GM12878 (cell line): ENCODE results near the gene CTNNA3.

Experiments used
- BACH1 ChIP-seq: fragments of 450-650 bp; IDR thresholded peaks from 2 replicates; pipeline ENCODE4 v1.6.1; 2017; ENCODE audit warnings: mild to moderate bottlenecking, borderline replicate concordance
- BCL3 ChIP-seq: IDR thresholded peaks from 2 replicates; pipeline ENCODE4 v1.6.1; 2011; ENCODE audit warnings: borderline replicate concordance, low read depth, mild to moderate bottlenecking, moderate library complexity, low read length; ENCODE audit not compliant: insufficient read depth, poor library complexity, severe bottlenecking
- CTCF ChIP-seq, 3 experiments: IDR thresholded peaks in 2 of 3; conservative IDR thresholded peaks in 1 of 3; 2 replicates each; pipeline ENCODE4 v1.5.1; 2011; ENCODE audit warnings: low read depth in 3 of 3, low read length in 3 of 3, mild to moderate bottlenecking in 3 of 3, control low read depth in 2 of 3, moderate library complexity in 2 of 3, inconsistent platforms in 1 of 3, mixed read lengths in 1 of 3; ENCODE audit not compliant: control insufficient read depth in 2 of 3, insufficient read depth in 1 of 3; ENCODE audit errors: extremely low read depth in 1 of 3
- EGR1 ChIP-seq, 2 experiments: IDR thresholded peaks; 1 replicate in 1 of 2; 2 replicates in 1 of 2; pipeline ENCODE4 v1.6.1; 2011 to 2012; ENCODE audit warnings: low read depth in 2 of 2, low read length in 2 of 2, borderline replicate concordance in 1 of 2, mild to moderate bottlenecking in 1 of 2, moderate library complexity in 1 of 2
- ETV6 ChIP-seq, 2 experiments: fragments of 450-650 bp in 1 of 2; IDR thresholded peaks in 1 of 2; conservative IDR thresholded peaks in 1 of 2; 2 replicates each; pipeline ENCODE4 v1.6.1; 2014; ENCODE audit warnings: antibody characterized with exemption in 1 of 2, borderline replicate concordance in 1 of 2, low read depth in 1 of 2, mild to moderate bottlenecking in 1 of 2, moderate library complexity in 1 of 2
- EZH2 ChIP-seq: IDR thresholded peaks from 2 replicates; pipeline ENCODE4 v1.6.1; 2012; ENCODE audit warnings: low read depth, mild to moderate bottlenecking, control low read depth, inconsistent platforms, low read length, borderline replicate concordance; ENCODE audit not compliant: control insufficient read depth
- MEF2B ChIP-seq: fragments of 450-650 bp; IDR thresholded peaks from 2 replicates; pipeline ENCODE4 v1.6.1; 2018; ENCODE audit warnings: mild to moderate bottlenecking, moderate library complexity; ENCODE audit not compliant: partially characterized antibody, poor library complexity, severe bottlenecking
- MXI1 ChIP-seq: fragments of 150-350 bp; IDR thresholded peaks from 2 replicates; pipeline ENCODE4 v1.6.1; 2011; ENCODE audit warnings: low read depth, mild to moderate bottlenecking, inconsistent platforms, low read length, improper control_type of control experiment
- NFXL1 ChIP-seq: fragments of 450-650 bp; IDR thresholded peaks from 2 replicates; pipeline ENCODE4 v1.6.1; 2017; ENCODE audit warnings: antibody characterized with exemption, mild to moderate bottlenecking, borderline replicate concordance
- POLR2A ChIP-seq: IDR thresholded peaks from 2 replicates; pipeline ENCODE4 v1.6.1; 2011; ENCODE audit warnings: low read depth, mild to moderate bottlenecking, low read length
- POLR2AphosphoS2 ChIP-seq: IDR thresholded peaks from 2 replicates; pipeline ENCODE4 v1.6.1; 2011; ENCODE audit warnings: low read depth, mild to moderate bottlenecking, low read length, improper control_type of control experiment, moderate library complexity
- POLR2AphosphoS5 ChIP-seq: IDR thresholded peaks from 2 replicates; pipeline ENCODE4 v1.6.1; 2011; ENCODE audit warnings: mild to moderate bottlenecking, low read length, inconsistent platforms
- RBBP5 ChIP-seq: fragments of 200-600 bp; sonication (generic); conservative IDR thresholded peaks from 2 replicates; pipeline ENCODE4 v1.6.1; 2016
- SUPT20H ChIP-seq: IDR thresholded peaks from 2 replicates; pipeline ENCODE4 v1.6.1; 2011; ENCODE audit warnings: low read depth, mild to moderate bottlenecking, low read length, moderate library complexity, borderline replicate concordance; ENCODE audit not compliant: control insufficient read depth

- TF ChIP-seq CTCF (IDR thresholded peaks at IDR 0.05 in 2 of 3, conservative IDR thresholded peaks at IDR 0.05 in 1 of 3; ENCODE audit: control insufficient read depth in 2 of 3, extremely low read depth in 1 of 3, insufficient read depth in 1 of 3, low read depth in 3 of 3, low read length in 3 of 3): no peak
- TF ChIP-seq MXI1: no peak
- TF ChIP-seq BACH1: no peak
- TF ChIP-seq EZH2: no peak
- TF ChIP-seq POLR2AphosphoS2: no peak
- no peak for TF ChIP-seq SUPT20H
- no peak for TF ChIP-seq POLR2A
- TF ChIP-seq RBBP5: no peak
- no peak for TF ChIP-seq NFXL1
- TF ChIP-seq MEF2B: no peak
- TF ChIP-seq POLR2AphosphoS5: no peak
- no peak for TF ChIP-seq ETV6 (conservative IDR thresholded peaks at IDR 0.05 in 1 of 2, IDR thresholded peaks at IDR 0.05 in 1 of 2; ENCODE audit: borderline replicate concordance in 1 of 2, low read depth in 1 of 2)
- TF ChIP-seq EGR1 (IDR thresholded peaks at IDR 0.05; ENCODE audit: borderline replicate concordance in 1 of 2, low read depth in 2 of 2, low read length in 2 of 2): no peak
- no peak for TF ChIP-seq BCL3
Measured at GRCh38 chr10:67473850-67474633, 222.0 kb downstream of the CTNNA3 start.
